K562 (cell line): ENCODE data around the gene C2. TPM values are rescaled to one million over a fixed set of nuclear protein-coding genes. Genes with fewer than 3 reads are reported as not detected.

Source experiments
- BACH1 ChIP-seq: fragments of 200-800 bp; sonication (Bioruptor generic); IDR thresholded peaks from 2 replicates; pipeline ENCODE4 v1.6.1; 2016; ENCODE audit warnings: missing genetic modification characterization, missing compliant biosample characterization
- FOXA1 ChIP-seq: fragments of 450-650 bp; IDR thresholded peaks from 2 replicates; pipeline ENCODE4 v1.6.1; 2016; ENCODE audit warnings: mild to moderate bottlenecking, borderline replicate concordance
- FOXJ3 ChIP-seq: sonication (generic); formaldehyde crosslinking; IDR thresholded peaks from 2 replicates; pipeline ENCODE4 v1.4.0; 2020; ENCODE audit warnings: mild to moderate bottlenecking, missing genetic modification reagents
- HCFC1 ChIP-seq: IDR thresholded peaks from 2 replicates; pipeline ENCODE4 v1.6.1; 2012; ENCODE audit warnings: low read depth, low read length, improper control_type of control experiment
- JUN ChIP-seq, 2 experiments: sonication (generic) in 1 of 2; formaldehyde crosslinking in 1 of 2; IDR thresholded peaks; 2 replicates each; pipeline versions ENCODE4 v1.6.1 to v1.8.0; 2012 to 2022; ENCODE audit warnings: borderline replicate concordance in 2 of 2, mild to moderate bottlenecking in 2 of 2, improper control_type of control experiment in 1 of 2, low read depth in 1 of 2, low read length in 1 of 2, missing genetic modification reagents in 1 of 2
- KDM1A ChIP-seq, 2 experiments: fragments of 450-650 bp; IDR thresholded peaks; 2 replicates each; pipeline ENCODE4 v1.6.1; 2016; ENCODE audit warnings: mild to moderate bottlenecking in 2 of 2
- NR2C2 ChIP-seq, 2 experiments: fragments of 200-800 bp in 1 of 2; sonication (Bioruptor generic) in 1 of 2; sonication (generic) in 1 of 2; formaldehyde crosslinking in 1 of 2; IDR thresholded peaks; 2 replicates each; pipeline versions ENCODE4 v1.6.1 to v1.8.0; 2016 to 2022; ENCODE audit warnings: mild to moderate bottlenecking in 1 of 2, missing compliant biosample characterization in 1 of 2, missing genetic modification characterization in 1 of 2, missing genetic modification reagents in 1 of 2
- NR4A1 ChIP-seq, 2 experiments: fragments of 250-450 bp in 1 of 2; fragments of 450-650 bp in 1 of 2; sonication (Bioruptor Pico) in 1 of 2; IDR thresholded peaks; 2 replicates each; pipeline versions ENCODE4 v1.4.0 to v1.6.1; 2016 to 2020; ENCODE audit warnings: mild to moderate bottlenecking in 2 of 2, missing compliant biosample characterization in 1 of 2, missing genetic modification characterization in 1 of 2, moderate library complexity in 1 of 2
- RUNX1 ChIP-seq: sonication (generic); IDR thresholded peaks from 2 replicates; pipeline ENCODE4 v1.6.1; 2016; ENCODE audit warnings: antibody characterized with exemption, low read depth
- SIRT6 ChIP-seq: IDR thresholded peaks from one replicate; pipeline ENCODE4 v1.6.1; 2012; ENCODE audit warnings: low read depth, mild to moderate bottlenecking, control low read depth, inconsistent platforms, low read length, moderate library complexity
- SIX5 ChIP-seq, 2 experiments: IDR thresholded peaks; 2 replicates each; pipeline ENCODE4 v1.6.1; 2011; ENCODE audit warnings: low read length in 2 of 2, borderline replicate concordance in 1 of 2, low read depth in 1 of 2, mild to moderate bottlenecking in 1 of 2, moderate library complexity in 1 of 2; ENCODE audit not compliant: insufficient read depth in 1 of 2
- SNRNP70 ChIP-seq: fragments of 200-400 bp; formaldehyde crosslinking; optimal IDR thresholded peaks from 2 replicates; pipeline ENCODE3; 2017; ENCODE audit warnings: low read depth, low read length
- ZFX ChIP-seq: sonication (generic); formaldehyde crosslinking; IDR thresholded peaks from 2 replicates; pipeline ENCODE4 v1.8.0; 2022; ENCODE audit warnings: mild to moderate bottlenecking, missing genetic modification reagents, moderate library complexity
- ZNF263 ChIP-seq: sonication (generic); formaldehyde crosslinking; IDR thresholded peaks from 2 replicates; pipeline ENCODE4 v1.8.0; 2022; ENCODE audit warnings: mild to moderate bottlenecking, missing genetic modification reagents, borderline replicate concordance
- ZNF584 ChIP-seq: fragments of 200-800 bp; sonication (Bioruptor generic); IDR thresholded peaks from 2 replicates; pipeline ENCODE4 v1.6.1; 2016; ENCODE audit warnings: low read depth, mild to moderate bottlenecking, missing genetic modification characterization, missing compliant biosample characterization
- polyA plus RNA-seq, 8 experiments: library from polyadenylated mRNA; depleted of rRNA in 4 of 8; stranded (reverse) in 5 of 8; unstranded in 3 of 8; fragments of >200 nt; fragmentation: Nextera tagmentation in 2 of 8; fragmentation: Illumina TruSeq in 1 of 8; extraction: Ambion mirVana in 2 of 8; extraction: Trizol in 1 of 8; gene quantifications; 2 replicates each; pipeline versions ENCODE4 v1.2.1 to v1.2.3, GENCODE V29; 2011 to 2014; ENCODE audit warnings: inconsistent platforms in 1 of 8, missing spikeins in 1 of 8
- total RNA-seq, 7 experiments: library from RNA; depleted of rRNA in 6 of 7; stranded (reverse); fragments of >200 nt in 6 of 7; fragmentation: Illumina TruSeq in 2 of 7; extraction: Trizol in 2 of 7; gene quantifications; 2 replicates each; pipeline versions ENCODE4 v1.2.1 to v1.2.3, GENCODE V29; 2011 to 2021; ENCODE audit warnings: low replicate concordance in 1 of 7
- TF ChIP-seq, protein P1 (sequence below): fragments of 200-800 bp; sonication (Bioruptor generic); IDR thresholded peaks from 2 replicates; pipeline ENCODE4 v1.6.1; 2016; ENCODE audit warnings: missing genetic modification characterization, missing compliant biosample characterization
- TF ChIP-seq, protein P2 (sequence below): IDR thresholded peaks from 2 replicates; pipeline ENCODE4 v1.6.1; 2012; ENCODE audit warnings: low read depth, low read length, improper control_type of control experiment, borderline replicate concordance

The C2 gene
- total and polyA plus RNA-seq, 9 of the 15 experiments (the other 6 are each of a cell fraction or from before 2014, with no cell fraction given) = 0.05 to 1.1 (median 0.39) TPM; not detected in 1

GRCh38 chr6:31898383-31899011 is 29.0 kb upstream of the C2 start (continued):
- TF ChIP-seq, protein P1, sequence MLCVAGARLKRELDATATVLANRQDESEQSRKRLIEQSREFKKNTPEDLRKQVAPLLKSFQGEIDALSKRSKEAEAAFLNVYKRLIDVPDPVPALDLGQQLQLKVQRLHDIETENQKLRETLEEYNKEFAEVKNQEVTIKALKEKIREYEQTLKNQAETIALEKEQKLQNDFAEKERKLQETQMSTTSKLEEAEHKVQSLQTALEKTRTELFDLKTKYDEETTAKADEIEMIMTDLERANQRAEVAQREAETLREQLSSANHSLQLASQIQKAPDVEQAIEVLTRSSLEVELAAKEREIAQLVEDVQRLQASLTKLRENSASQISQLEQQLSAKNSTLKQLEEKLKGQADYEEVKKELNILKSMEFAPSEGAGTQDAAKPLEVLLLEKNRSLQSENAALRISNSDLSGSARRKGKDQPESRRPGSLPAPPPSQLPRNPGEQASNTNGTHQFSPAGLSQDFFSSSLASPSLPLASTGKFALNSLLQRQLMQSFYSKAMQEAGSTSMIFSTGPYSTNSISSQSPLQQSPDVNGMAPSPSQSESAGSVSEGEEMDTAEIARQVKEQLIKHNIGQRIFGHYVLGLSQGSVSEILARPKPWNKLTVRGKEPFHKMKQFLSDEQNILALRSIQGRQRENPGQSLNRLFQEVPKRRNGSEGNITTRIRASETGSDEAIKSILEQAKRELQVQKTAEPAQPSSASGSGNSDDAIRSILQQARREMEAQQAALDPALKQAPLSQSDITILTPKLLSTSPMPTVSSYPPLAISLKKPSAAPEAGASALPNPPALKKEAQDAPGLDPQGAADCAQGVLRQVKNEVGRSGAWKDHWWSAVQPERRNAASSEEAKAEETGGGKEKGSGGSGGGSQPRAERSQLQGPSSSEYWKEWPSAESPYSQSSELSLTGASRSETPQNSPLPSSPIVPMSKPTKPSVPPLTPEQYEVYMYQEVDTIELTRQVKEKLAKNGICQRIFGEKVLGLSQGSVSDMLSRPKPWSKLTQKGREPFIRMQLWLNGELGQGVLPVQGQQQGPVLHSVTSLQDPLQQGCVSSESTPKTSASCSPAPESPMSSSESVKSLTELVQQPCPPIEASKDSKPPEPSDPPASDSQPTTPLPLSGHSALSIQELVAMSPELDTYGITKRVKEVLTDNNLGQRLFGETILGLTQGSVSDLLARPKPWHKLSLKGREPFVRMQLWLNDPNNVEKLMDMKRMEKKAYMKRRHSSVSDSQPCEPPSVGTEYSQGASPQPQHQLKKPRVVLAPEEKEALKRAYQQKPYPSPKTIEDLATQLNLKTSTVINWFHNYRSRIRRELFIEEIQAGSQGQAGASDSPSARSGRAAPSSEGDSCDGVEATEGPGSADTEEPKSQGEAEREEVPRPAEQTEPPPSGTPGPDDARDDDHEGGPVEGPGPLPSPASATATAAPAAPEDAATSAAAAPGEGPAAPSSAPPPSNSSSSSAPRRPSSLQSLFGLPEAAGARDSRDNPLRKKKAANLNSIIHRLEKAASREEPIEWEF = no peak
- TF ChIP-seq ZNF263 (CRISPR knock-in tag) = 0 out of 2 replicates have a peak, but pooled peaks have one; percentile 7
- TF ChIP-seq KDM1A (IDR thresholded peaks at IDR 0.05) = no peak
- TF ChIP-seq FOXA1 = no peak
- TF ChIP-seq SIRT6 = no peak
- no peak for TF ChIP-seq SNRNP70
- TF ChIP-seq BACH1 = peak; percentile 26; the same call in 1 of the 2 replicates
- no peak for TF ChIP-seq NR2C2 (CRISPR knock-in tag; IDR thresholded peaks at IDR 0.05)
- TF ChIP-seq NR2C2 (tag; IDR thresholded peaks at IDR 0.05) = peak; percentile 70
- 0 out of 2 replicates have a peak, but pooled peaks have one; percentile 9 for TF ChIP-seq ZFX (CRISPR knock-in tag)
- no peak for TF ChIP-seq FOXJ3 (CRISPR knock-in tag)
- TF ChIP-seq HCFC1 = peak; percentile 95
- TF ChIP-seq, protein P2, sequence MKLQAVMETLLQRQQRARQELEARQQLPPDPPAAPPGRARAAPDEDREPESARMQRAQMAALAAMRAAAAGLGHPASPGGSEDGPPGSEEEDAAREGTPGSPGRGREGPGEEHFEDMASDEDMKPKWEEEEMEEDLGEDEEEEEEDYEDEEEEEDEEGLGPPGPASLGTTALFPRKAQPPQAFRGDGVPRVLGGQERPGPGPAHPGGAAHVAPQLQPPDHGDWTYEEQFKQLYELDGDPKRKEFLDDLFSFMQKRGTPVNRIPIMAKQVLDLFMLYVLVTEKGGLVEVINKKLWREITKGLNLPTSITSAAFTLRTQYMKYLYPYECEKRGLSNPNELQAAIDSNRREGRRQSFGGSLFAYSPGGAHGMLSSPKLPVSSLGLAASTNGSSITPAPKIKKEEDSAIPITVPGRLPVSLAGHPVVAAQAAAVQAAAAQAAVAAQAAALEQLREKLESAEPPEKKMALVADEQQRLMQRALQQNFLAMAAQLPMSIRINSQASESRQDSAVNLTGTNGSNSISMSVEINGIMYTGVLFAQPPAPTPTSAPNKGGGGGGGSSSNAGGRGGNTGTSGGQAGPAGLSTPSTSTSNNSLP = 0 out of 2 replicates have a peak, but pooled peaks have one; percentile 7
- no peak for TF ChIP-seq ZNF584 (CRISPR knock-in tag)
- peak; percentile 86 to 91 for TF ChIP-seq SIX5 (IDR thresholded peaks at IDR 0.05; ENCODE audit: borderline replicate concordance in 1 of 2, insufficient read depth in 1 of 2, low read depth in 1 of 2, low read length in 2 of 2)
- TF ChIP-seq RUNX1 = no peak
- TF ChIP-seq JUN (IDR thresholded peaks at IDR 0.05; ENCODE audit: borderline replicate concordance, low read depth, low read length) = no peak
- no peak for TF ChIP-seq JUN (CRISPR knock-in tag; IDR thresholded peaks at IDR 0.05; ENCODE audit: borderline replicate concordance)
- no peak for TF ChIP-seq NR4A1 (CRISPR knock-in tag; IDR thresholded peaks at IDR 0.05)
- no peak for TF ChIP-seq NR4A1 (tag; IDR thresholded peaks at IDR 0.05)
